HepG2 (cell line): ENCODE results near the gene RGN. TPM values are rescaled to one million over a fixed set of nuclear protein-coding genes. Genes with fewer than 3 reads are reported as not detected.
A peak's percentile ranks its signal among the peaks of the same experiment; 100 is the strongest.

Source experiments
- ARNTL ChIP-seq: sonication (generic); formaldehyde crosslinking; IDR thresholded peaks from 2 replicates; pipeline ENCODE4 v1.4.0; 2020; ENCODE audit warnings: mild to moderate bottlenecking, missing genetic modification reagents
- CREB1 ChIP-seq, 2 experiments: fragments of 450-650 bp in 1 of 2; IDR thresholded peaks; 2 replicates each; pipeline ENCODE4 v1.6.1; 2016 to 2017; ENCODE audit warnings: control low read depth in 1 of 2, mild to moderate bottlenecking in 1 of 2, missing compliant biosample characterization in 1 of 2, missing genetic modification characterization in 1 of 2
- FLYWCH1 ChIP-seq: sonication (generic); formaldehyde crosslinking; IDR thresholded peaks from 2 replicates; pipeline ENCODE4 v1.8.1; 2023; ENCODE audit warnings: mild to moderate bottlenecking, missing genetic modification reagents
- KLF6 ChIP-seq: IDR thresholded peaks from 2 replicates; pipeline ENCODE4 v1.8.0; 2016; ENCODE audit warnings: missing biosample characterization, missing genetic modification reagents
- ZNF205 ChIP-seq: IDR thresholded peaks from 2 replicates; pipeline ENCODE4 v1.6.1; 2018; ENCODE audit warnings: missing biosample characterization, missing genetic modification reagents
- ZNF331 ChIP-seq: sonication (generic); formaldehyde crosslinking; IDR thresholded peaks from 2 replicates; pipeline ENCODE4 v1.4.0; 2020; ENCODE audit warnings: missing genetic modification reagents
- ZNF546 ChIP-seq: sonication (generic); formaldehyde crosslinking; conservative IDR thresholded peaks from 2 replicates; pipeline ENCODE4 v1.8.1; 2023; ENCODE audit warnings: mild to moderate bottlenecking, missing genetic modification reagents
- ZNF605 ChIP-seq: sonication (generic); formaldehyde crosslinking; IDR thresholded peaks from 2 replicates; pipeline ENCODE4 v1.8.0; 2022; ENCODE audit warnings: mild to moderate bottlenecking, missing genetic modification reagents
- ZNF687 ChIP-seq: sonication (generic); formaldehyde crosslinking; IDR thresholded peaks from 2 replicates; pipeline ENCODE4 v1.5.1; 2020; ENCODE audit warnings: mild to moderate bottlenecking, missing genetic modification reagents, moderate library complexity
- polyA plus RNA-seq, 8 experiments: library from polyadenylated mRNA; depleted of rRNA in 3 of 8; stranded (reverse) in 7 of 8; unstranded in 1 of 8; fragments of >200 nt; fragmentation: Illumina TruSeq in 4 of 8; extraction: Trizol in 4 of 8; gene quantifications; 2 replicates each; pipeline versions ENCODE4 v1.2.1 to v1.2.3, GENCODE V29; 2011 to 2016; ENCODE audit warnings: low read depth in 4 of 8, missing spikeins in 1 of 8, mixed read lengths in 1 of 8; ENCODE audit not compliant: insufficient read depth in 1 of 8
- total RNA-seq, 5 experiments: library from RNA; depleted of rRNA; stranded (reverse); fragments of >200 nt; fragmentation: Illumina TruSeq; extraction: Trizol; gene quantifications; 2 replicates each; pipeline ENCODE4 v1.2.3, GENCODE V29; 2016; ENCODE audit warnings: low read depth in 1 of 5
- TF ChIP-seq, protein P1 (sequence below), 2 experiments: sonication (generic) in 1 of 2; formaldehyde crosslinking in 1 of 2; IDR thresholded peaks; 2 replicates each; pipeline versions ENCODE4 v1.6.1 to v1.9.0; 2014 to 2022; ENCODE audit warnings: antibody characterized with exemption in 1 of 2, borderline replicate concordance in 1 of 2, inconsistent platforms in 1 of 2, low read depth in 1 of 2, missing genetic modification reagents in 1 of 2
- TF ChIP-seq, protein P2 (sequence below): sonication (generic); formaldehyde crosslinking; IDR thresholded peaks from 2 replicates; pipeline ENCODE4 v1.4.0; 2020; ENCODE audit warnings: missing genetic modification reagents, borderline replicate concordance
- TF ChIP-seq, protein P3 (sequence below): sonication (generic); formaldehyde crosslinking; IDR thresholded peaks from 2 replicates; pipeline ENCODE4 v1.8.0; 2022; ENCODE audit warnings: missing genetic modification reagents, mild to moderate bottlenecking, borderline replicate concordance
- TF ChIP-seq, protein P4 (sequence below): IDR thresholded peaks from 2 replicates; pipeline ENCODE4 v1.6.1; 2016; ENCODE audit warnings: mild to moderate bottlenecking, missing biosample characterization, missing genetic modification reagents

The RGN gene
- total and polyA plus RNA-seq, 2 of the 13 experiments (the other 11 are each of a cell fraction or from before 2014, with no cell fraction given), result 19.6 to 74.4 TPM

DNA sequence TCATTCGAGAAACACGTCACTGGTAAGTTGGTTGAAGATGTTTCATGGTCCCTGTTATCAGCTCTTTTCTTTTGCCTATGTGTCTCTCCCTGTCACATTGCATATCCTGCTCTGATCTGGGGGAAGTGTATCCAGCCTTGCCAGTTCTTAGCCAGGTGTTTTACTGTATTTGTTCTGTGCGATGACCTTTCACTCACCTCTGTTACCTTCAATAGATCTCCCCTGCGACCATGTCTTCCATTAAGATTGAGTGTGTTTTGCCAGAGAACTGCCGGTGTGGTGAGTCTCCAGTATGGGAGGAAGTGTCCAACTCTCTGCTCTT is 2.6 kb downstream of the RGN start (continued):
- TF ChIP-seq, protein P1, sequence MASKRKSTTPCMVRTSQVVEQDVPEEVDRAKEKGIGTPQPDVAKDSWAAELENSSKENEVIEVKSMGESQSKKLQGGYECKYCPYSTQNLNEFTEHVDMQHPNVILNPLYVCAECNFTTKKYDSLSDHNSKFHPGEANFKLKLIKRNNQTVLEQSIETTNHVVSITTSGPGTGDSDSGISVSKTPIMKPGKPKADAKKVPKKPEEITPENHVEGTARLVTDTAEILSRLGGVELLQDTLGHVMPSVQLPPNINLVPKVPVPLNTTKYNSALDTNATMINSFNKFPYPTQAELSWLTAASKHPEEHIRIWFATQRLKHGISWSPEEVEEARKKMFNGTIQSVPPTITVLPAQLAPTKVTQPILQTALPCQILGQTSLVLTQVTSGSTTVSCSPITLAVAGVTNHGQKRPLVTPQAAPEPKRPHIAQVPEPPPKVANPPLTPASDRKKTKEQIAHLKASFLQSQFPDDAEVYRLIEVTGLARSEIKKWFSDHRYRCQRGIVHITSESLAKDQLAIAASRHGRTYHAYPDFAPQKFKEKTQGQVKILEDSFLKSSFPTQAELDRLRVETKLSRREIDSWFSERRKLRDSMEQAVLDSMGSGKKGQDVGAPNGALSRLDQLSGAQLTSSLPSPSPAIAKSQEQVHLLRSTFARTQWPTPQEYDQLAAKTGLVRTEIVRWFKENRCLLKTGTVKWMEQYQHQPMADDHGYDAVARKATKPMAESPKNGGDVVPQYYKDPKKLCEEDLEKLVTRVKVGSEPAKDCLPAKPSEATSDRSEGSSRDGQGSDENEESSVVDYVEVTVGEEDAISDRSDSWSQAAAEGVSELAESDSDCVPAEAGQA (IDR thresholded peaks at IDR 0.05; ENCODE audit: low read depth), result no peak
- TF ChIP-seq, protein P1 (CRISPR knock-in tag; IDR thresholded peaks at IDR 0.05; ENCODE audit: borderline replicate concordance), result no peak
- no peak for TF ChIP-seq FLYWCH1 (CRISPR knock-in tag)
- no peak for TF ChIP-seq ZNF605 (CRISPR knock-in tag)
- peak; percentile 2; the same call in 1 of the 2 replicates for TF ChIP-seq ZNF331 (CRISPR knock-in tag)
- TF ChIP-seq, protein P2, sequence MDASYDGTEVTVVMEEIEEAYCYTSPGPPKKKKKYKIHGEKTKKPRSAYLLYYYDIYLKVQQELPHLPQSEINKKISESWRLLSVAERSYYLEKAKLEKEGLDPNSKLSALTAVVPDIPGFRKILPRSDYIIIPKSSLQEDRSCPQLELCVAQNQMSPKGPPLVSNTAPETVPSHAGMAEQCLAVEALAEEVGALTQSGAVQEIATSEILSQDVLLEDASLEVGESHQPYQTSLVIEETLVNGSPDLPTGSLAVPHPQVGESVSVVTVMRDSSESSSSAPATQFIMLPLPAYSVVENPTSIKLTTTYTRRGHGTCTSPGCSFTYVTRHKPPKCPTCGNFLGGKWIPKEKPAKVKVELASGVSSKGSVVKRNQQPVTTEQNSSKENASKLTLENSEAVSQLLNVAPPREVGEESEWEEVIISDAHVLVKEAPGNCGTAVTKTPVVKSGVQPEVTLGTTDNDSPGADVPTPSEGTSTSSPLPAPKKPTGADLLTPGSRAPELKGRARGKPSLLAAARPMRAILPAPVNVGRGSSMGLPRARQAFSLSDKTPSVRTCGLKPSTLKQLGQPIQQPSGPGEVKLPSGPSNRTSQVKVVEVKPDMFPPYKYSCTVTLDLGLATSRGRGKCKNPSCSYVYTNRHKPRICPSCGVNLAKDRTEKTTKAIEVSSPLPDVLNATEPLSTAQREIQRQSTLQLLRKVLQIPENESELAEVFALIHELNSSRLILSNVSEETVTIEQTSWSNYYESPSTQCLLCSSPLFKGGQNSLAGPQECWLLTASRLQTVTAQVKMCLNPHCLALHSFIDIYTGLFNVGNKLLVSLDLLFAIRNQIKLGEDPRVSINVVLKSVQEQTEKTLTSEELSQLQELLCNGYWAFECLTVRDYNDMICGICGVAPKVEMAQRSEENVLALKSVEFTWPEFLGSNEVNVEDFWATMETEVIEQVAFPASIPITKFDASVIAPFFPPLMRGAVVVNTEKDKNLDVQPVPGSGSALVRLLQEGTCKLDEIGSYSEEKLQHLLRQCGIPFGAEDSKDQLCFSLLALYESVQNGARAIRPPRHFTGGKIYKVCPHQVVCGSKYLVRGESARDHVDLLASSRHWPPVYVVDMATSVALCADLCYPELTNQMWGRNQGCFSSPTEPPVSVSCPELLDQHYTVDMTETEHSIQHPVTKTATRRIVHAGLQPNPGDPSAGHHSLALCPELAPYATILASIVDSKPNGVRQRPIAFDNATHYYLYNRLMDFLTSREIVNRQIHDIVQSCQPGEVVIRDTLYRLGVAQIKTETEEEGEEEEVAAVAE (CRISPR knock-in tag), result no peak
- TF ChIP-seq, protein P3, sequence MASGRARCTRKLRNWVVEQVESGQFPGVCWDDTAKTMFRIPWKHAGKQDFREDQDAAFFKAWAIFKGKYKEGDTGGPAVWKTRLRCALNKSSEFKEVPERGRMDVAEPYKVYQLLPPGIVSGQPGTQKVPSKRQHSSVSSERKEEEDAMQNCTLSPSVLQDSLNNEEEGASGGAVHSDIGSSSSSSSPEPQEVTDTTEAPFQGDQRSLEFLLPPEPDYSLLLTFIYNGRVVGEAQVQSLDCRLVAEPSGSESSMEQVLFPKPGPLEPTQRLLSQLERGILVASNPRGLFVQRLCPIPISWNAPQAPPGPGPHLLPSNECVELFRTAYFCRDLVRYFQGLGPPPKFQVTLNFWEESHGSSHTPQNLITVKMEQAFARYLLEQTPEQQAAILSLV, result no peak
- no peak for TF ChIP-seq ARNTL (CRISPR knock-in tag)
- TF ChIP-seq, protein P4, sequence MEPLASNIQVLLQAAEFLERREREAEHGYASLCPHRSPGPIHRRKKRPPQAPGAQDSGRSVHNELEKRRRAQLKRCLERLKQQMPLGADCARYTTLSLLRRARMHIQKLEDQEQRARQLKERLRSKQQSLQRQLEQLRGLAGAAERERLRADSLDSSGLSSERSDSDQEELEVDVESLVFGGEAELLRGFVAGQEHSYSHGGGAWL (CRISPR knock-in tag), result no peak
- peak; percentile 7; the same call in 1 of the 2 replicates for TF ChIP-seq ZNF687 (CRISPR knock-in tag)
- TF ChIP-seq KLF6 (CRISPR knock-in tag), result no peak
- no peak; the same call in 1 of the 2 replicates for TF ChIP-seq CREB1 (IDR thresholded peaks at IDR 0.05)
- no peak for TF ChIP-seq CREB1 (CRISPR knock-in tag; IDR thresholded peaks at IDR 0.05)
- no peak for TF ChIP-seq ZNF205
- TF ChIP-seq ZNF546, result no peak
